ENCODE data around the gene RPS8. TPM values are rescaled to one million over a fixed set of nuclear protein-coding genes. Genes with fewer than 3 reads are reported as not detected.
"Not testable (repeated sequence)": the region's sequence is repeated elsewhere in the genome, so short reads cannot be mapped to it uniquely, and the experiment has no call there.

Gene RPS8
- polyA plus RNA-seq, 2 donors: 2,523 to 3,063 TPM

- H3K27me3 ChIP-seq (ENCODE audit: control insufficient read depth in 1 of 2, insufficient read depth in 2 of 2, low read length in 2 of 2): no peaks in the 10 kb centered on the region
- 95 to 96% methylated on average over 11 of the region's 11 CpGs for whole genome bisulfite sequencing, 2 donors
- H3K27ac ChIP-seq (ENCODE audit: low read depth in 2 of 2, low read length in 1 of 2): no peak overlapping the region
- no peaks in the 10 kb centered on the region for H3K9me3 ChIP-seq (ENCODE audit: control insufficient read depth in 2 of 2, insufficient read depth in 1 of 2, low read depth in 1 of 2, low read length in 1 of 2)
- peaks cover 0 to 10% of the 10 kb centered on the region in 2 donors for H3K4me1 ChIP-seq (ENCODE audit: control insufficient read depth in 2 of 2, insufficient read depth in 2 of 2, low read length in 1 of 2)
- no peak overlapping the region for H3K4me3 ChIP-seq (ENCODE audit: low read depth in 1 of 2, low read length in 2 of 2)
- H3K36me3 ChIP-seq (ENCODE audit: control insufficient read depth in 2 of 2, insufficient read depth in 2 of 2, low read length in 1 of 2): peaks cover 0 to 3% of the 10 kb centered on the region in 2 donors
Observed at GRCh38 chr1:44817771-44818495, 42.6 kb downstream of the RPS8 start.

- H3K27ac ChIP-seq (ENCODE audit: low read depth in 2 of 2, low read length in 1 of 2): peak overlapping the region; percentile 90 to 93
- no peaks in the 10 kb centered on the region for H3K9me3 ChIP-seq (ENCODE audit: control insufficient read depth in 2 of 2, insufficient read depth in 1 of 2, low read depth in 1 of 2, low read length in 1 of 2)
- H3K4me1 ChIP-seq (ENCODE audit: control insufficient read depth in 2 of 2, insufficient read depth in 2 of 2, low read length in 1 of 2): peaks cover 0 to 6% of the 10 kb centered on the region in 2 donors
- H3K36me3 ChIP-seq (ENCODE audit: control insufficient read depth in 2 of 2, insufficient read depth in 2 of 2, low read length in 1 of 2): peaks cover 0 to 2% of the 10 kb centered on the region in 2 donors
- WGBS, 2 donors: 1% methylated on average over 13 of the region's 13 CpGs
- no peaks in the 10 kb centered on the region for H3K27me3 ChIP-seq (ENCODE audit: control insufficient read depth in 1 of 2, insufficient read depth in 2 of 2, low read length in 2 of 2)
- peak overlapping the region in 1 of 2 donors; percentile 64 for H3K4me3 ChIP-seq (ENCODE audit: low read depth in 1 of 2, low read length in 2 of 2)
Observed at GRCh38 chr1:44819196-44819607, 43.9 kb downstream of the RPS8 start.

GRCh38 chr1:44819608-44820327 lies 44.4 kb downstream of the RPS8 start:
- H3K4me1 ChIP-seq (ENCODE audit: control insufficient read depth in 2 of 2, insufficient read depth in 2 of 2, low read length in 1 of 2): peaks cover 0 to 6% of the 10 kb centered on the region in 2 donors
- peak overlapping the region; percentile 93 to 98 for H3K27ac ChIP-seq (ENCODE audit: low read depth in 2 of 2, low read length in 1 of 2)
- peaks cover 0 to 2% of the 10 kb centered on the region in 2 donors for H3K36me3 ChIP-seq (ENCODE audit: control insufficient read depth in 2 of 2, insufficient read depth in 2 of 2, low read length in 1 of 2)
- no peaks in the 10 kb centered on the region for H3K27me3 ChIP-seq (ENCODE audit: control insufficient read depth in 1 of 2, insufficient read depth in 2 of 2, low read length in 2 of 2)
- peak overlapping the region; percentile 54 to 64 for H3K4me3 ChIP-seq (ENCODE audit: low read depth in 1 of 2, low read length in 2 of 2)
- 0 to 1% methylated on average over 33 of the region's 33 CpGs for WGBS, 2 donors
- no peaks in the 10 kb centered on the region for H3K9me3 ChIP-seq (ENCODE audit: control insufficient read depth in 2 of 2, insufficient read depth in 1 of 2, low read depth in 1 of 2, low read length in 1 of 2)

- Histone ChIP-seq H3K36me3 (ENCODE audit: control insufficient read depth in 2 of 2, insufficient read depth in 2 of 2, low read length in 1 of 2) (peaks cover 0 to under 1% of the 10 kb centered on the region in 2 donors), H3K27me3 (ENCODE audit: control insufficient read depth in 1 of 2, insufficient read depth in 2 of 2, low read length in 2 of 2) (no peaks in the 10 kb centered on the region), H3K9me3 (ENCODE audit: control insufficient read depth in 2 of 2, insufficient read depth in 1 of 2, low read depth in 1 of 2, low read length in 1 of 2) (no peaks in the 10 kb centered on the region), H3K27ac (ENCODE audit: low read depth in 2 of 2, low read length in 1 of 2) (peak overlapping the region; percentile 93 to 98), H3K4me3 (ENCODE audit: low read depth in 1 of 2, low read length in 2 of 2) (peak overlapping the region; percentile 54 to 64), H3K4me1 (ENCODE audit: control insufficient read depth in 2 of 2, insufficient read depth in 2 of 2, low read length in 1 of 2) (peaks cover 0 to 6% of the 10 kb centered on the region in 2 donors)
- WGBS, 2 donors: 26 to 28% methylated on average over 25 of the region's 25 CpGs
Observed at GRCh38 chr1:44820328-44821239, 45.2 kb downstream of the RPS8 start.

- Histone ChIP-seq H3K9me3 (ENCODE audit: control insufficient read depth in 2 of 2, insufficient read depth in 1 of 2, low read depth in 1 of 2, low read length in 1 of 2) (no peaks in the 10 kb centered on the region), H3K27ac (ENCODE audit: low read depth in 2 of 2, low read length in 1 of 2) (no peak overlapping the region), H3K4me3 (ENCODE audit: low read depth in 1 of 2, low read length in 2 of 2) (no peak overlapping the region), H3K36me3 (ENCODE audit: control insufficient read depth in 2 of 2, insufficient read depth in 2 of 2, low read length in 1 of 2) (no peaks in the 10 kb centered on the region), H3K4me1 (ENCODE audit: control insufficient read depth in 2 of 2, insufficient read depth in 2 of 2, low read length in 1 of 2) (peaks cover 0 to 6% of the 10 kb centered on the region in 2 donors), H3K27me3 (ENCODE audit: control insufficient read depth in 1 of 2, insufficient read depth in 2 of 2, low read length in 2 of 2) (no peaks in the 10 kb centered on the region)
- 86% methylated on average over 9 of the region's 9 CpGs for WGBS, 2 donors
Observed at GRCh38 chr1:44821240-44821715, 45.9 kb downstream of the RPS8 start.

GRCh38 chr1:44822131-44822701 lies 46.9 kb downstream of the RPS8 start:
- 84 to 85% methylated on average over 6 of the region's 6 CpGs for WGBS, 2 donors
- Histone ChIP-seq H3K4me3 (ENCODE audit: low read depth in 1 of 2, low read length in 2 of 2) (no peak overlapping the region), H3K27me3 (ENCODE audit: control insufficient read depth in 1 of 2, insufficient read depth in 2 of 2, low read length in 2 of 2) (no peaks in the 10 kb centered on the region), H3K36me3 (ENCODE audit: control insufficient read depth in 2 of 2, insufficient read depth in 2 of 2, low read length in 1 of 2) (no peaks in the 10 kb centered on the region), H3K27ac (ENCODE audit: low read depth in 2 of 2, low read length in 1 of 2) (no peak overlapping the region), H3K9me3 (ENCODE audit: control insufficient read depth in 2 of 2, insufficient read depth in 1 of 2, low read depth in 1 of 2, low read length in 1 of 2) (no peaks in the 10 kb centered on the region), H3K4me1 (ENCODE audit: control insufficient read depth in 2 of 2, insufficient read depth in 2 of 2, low read length in 1 of 2) (peaks cover 0 to 6% of the 10 kb centered on the region in 2 donors)

- WGBS, 2 donors: 83 to 88% methylated on average over 15 of the region's 15 CpGs
- H3K9me3 ChIP-seq (ENCODE audit: control insufficient read depth in 2 of 2, insufficient read depth in 1 of 2, low read depth in 1 of 2, low read length in 1 of 2): no peaks in the 10 kb centered on the region
- no peak overlapping the region for H3K4me3 ChIP-seq (ENCODE audit: low read depth in 1 of 2, low read length in 2 of 2)
- H3K4me1 ChIP-seq (ENCODE audit: control insufficient read depth in 2 of 2, insufficient read depth in 2 of 2, low read length in 1 of 2): peaks cover 0 to 6% of the 10 kb centered on the region in 2 donors
- H3K36me3 ChIP-seq (ENCODE audit: control insufficient read depth in 2 of 2, insufficient read depth in 2 of 2, low read length in 1 of 2): no peaks in the 10 kb centered on the region
- no peak overlapping the region for H3K27ac ChIP-seq (ENCODE audit: low read depth in 2 of 2, low read length in 1 of 2)
- H3K27me3 ChIP-seq (ENCODE audit: control insufficient read depth in 1 of 2, insufficient read depth in 2 of 2, low read length in 2 of 2): no peaks in the 10 kb centered on the region
Observed at GRCh38 chr1:44822981-44823451, 47.7 kb downstream of the RPS8 start.

- H3K9me3 ChIP-seq (ENCODE audit: control insufficient read depth in 2 of 2, insufficient read depth in 1 of 2, low read depth in 1 of 2, low read length in 1 of 2); H3K4me3 ChIP-seq (ENCODE audit: low read depth in 1 of 2, low read length in 2 of 2); H3K27me3 ChIP-seq (ENCODE audit: control insufficient read depth in 1 of 2, insufficient read depth in 2 of 2, low read length in 2 of 2); H3K36me3 ChIP-seq (ENCODE audit: control insufficient read depth in 2 of 2, insufficient read depth in 2 of 2, low read length in 1 of 2); H3K4me1 ChIP-seq (ENCODE audit: control insufficient read depth in 2 of 2, insufficient read depth in 2 of 2, low read length in 1 of 2); H3K27ac ChIP-seq (ENCODE audit: low read depth in 2 of 2, low read length in 1 of 2): not testable (repeated sequence)
- 91 to 94% methylated on average over 6 of the region's 6 CpGs for WGBS, 2 donors
Observed at GRCh38 chr1:44824392-44824791, 49.1 kb downstream of the RPS8 start.
